NT2/D1 (cell line): ENCODE measurements around the gene ACKR2.

Source experiments
- YY1 ChIP-seq: IDR thresholded peaks from 2 replicates; pipeline ENCODE4 v1.6.1; 2011; ENCODE audit not compliant: insufficient read length, insufficient read depth
- ZNF274 ChIP-seq: IDR thresholded peaks from 2 replicates; pipeline ENCODE4 v1.6.1; 2011; ENCODE audit warnings: mild to moderate bottlenecking, low read depth, low read length

GRCh38 chr3:42892807-42893206 is 83.6 kb downstream of the ACKR2 start:
- TF ChIP-seq ZNF274 (no peak), YY1 (no peak)
